ENCODE measurements around the gene PRDM5.

- TF ChIP-seq EZH2 (IDR thresholded peaks at IDR 0.05; ENCODE audit: borderline replicate concordance, low read depth, low read length, severe bottlenecking) (no peak), CTCF (IDR thresholded peaks at IDR 0.05; ENCODE audit: extremely low read depth in 1 of 2, insufficient read depth in 1 of 2, low read depth in 1 of 2, low read length in 2 of 2) (no peak), FOS (IDR thresholded peaks at IDR 0.05; ENCODE audit: borderline replicate concordance, insufficient read depth, low read length) (no peak), POLR2AphosphoS5 (IDR thresholded peaks at IDR 0.05; ENCODE audit: insufficient read depth, low read depth, low read length) (no peak), POLR2A (IDR thresholded peaks at IDR 0.05; ENCODE audit: low read depth, low read length) (no peak), MAX (IDR thresholded peaks at IDR 0.05; ENCODE audit: insufficient read depth, insufficient read length) (no peak)
These were observed 233.7 kb downstream of the PRDM5 start for GRCh38 chr4:120688791-120689190.

All from endothelial cell of umbilical vein (primary cell).